OCI-LY3 (cell line): ENCODE measurements around the gene IL9.

Source experiments
- H2AFZ ChIP-seq: fragments of 200-600, 300-600 bp; shearing (Covaris generic); 2 replicates; pipeline ENCODE4 v1.6.0; 2014; ENCODE audit warnings: antibody characterized with exemption, low read depth, low read length
- H3K27ac ChIP-seq: fragments of 200-600, 300-600 bp; sonication (generic); 2 replicates; pipeline ENCODE4 v1.5.1; 2014; ENCODE audit warnings: mild to moderate bottlenecking, low read length, moderate library complexity, mixed read lengths
- H3K27me3 ChIP-seq: fragments of 200-600, 300-600 bp; sonication (generic); 2 replicates; pipeline ENCODE4 v1.6.1; 2014; ENCODE audit warnings: low read depth, low read length, mixed read lengths
- H3K36me3 ChIP-seq: fragments of 200-600, 300-600 bp; sonication (generic); replicated peaks from 2 replicates; pipeline ENCODE3; 2014; ENCODE audit warnings: low read depth, low read length, mixed read lengths
- H3K4me1 ChIP-seq: fragments of 300-600, 200-600 bp; sonication (generic); 2 replicates; pipeline ENCODE4 v1.6.1; 2014; ENCODE audit warnings: low read length, mixed read lengths
- H3K4me2 ChIP-seq: fragments of 200-600, 300-600 bp; sonication (generic); 2 replicates; pipeline ENCODE4 v1.6.1; 2014; ENCODE audit warnings: low read length, mixed read lengths
- H3K4me3 ChIP-seq: fragments of 300-600, 200-600 bp; sonication (generic); 2 replicates; pipeline ENCODE4 v1.5.1; 2014; ENCODE audit warnings: antibody characterized with exemption, mild to moderate bottlenecking, low read length, moderate library complexity
- H3K79me2 ChIP-seq: fragments of 300-600, 200-600 bp; shearing (Covaris generic); 2 replicates; pipeline ENCODE4 v1.6.1; 2014; ENCODE audit warnings: mild to moderate bottlenecking, low read length, mixed read lengths
- H3K9ac ChIP-seq: fragments of 300-600, 200-600 bp; shearing (Covaris generic); 2 replicates; pipeline ENCODE4 v1.6.0; 2014; ENCODE audit warnings: mild to moderate bottlenecking, low read length, moderate library complexity
- H3K9me3 ChIP-seq: fragments of 200-600, 300-600 bp; shearing (Covaris generic); 2 replicates; pipeline ENCODE4 v1.6.1; 2014; ENCODE audit warnings: low read length, mixed read lengths; ENCODE audit not compliant: insufficient read depth
- H4K20me1 ChIP-seq: fragments of 200-600, 300-600 bp; sonication (generic); 2 replicates; pipeline ENCODE4 v1.6.1; 2016; ENCODE audit warnings: low read length, mixed read lengths; ENCODE audit not compliant: insufficient read depth
- EZH2phosphoT487 ChIP-seq: fragments of 200-600 bp; shearing (Covaris generic); IDR thresholded peaks from 2 replicates; pipeline ENCODE4 v1.6.1; 2018; ENCODE audit warnings: antibody characterized with exemption, mixed run types, low read depth
- TF ChIP-seq, protein P1 (sequence below): fragments of 200-600, 300-600 bp; sonication (generic); IDR thresholded peaks from 2 replicates; pipeline ENCODE4 v1.5.1; 2014; ENCODE audit warnings: antibody characterized with exemption, low read length, low read depth

The IL9 gene

DNA sequence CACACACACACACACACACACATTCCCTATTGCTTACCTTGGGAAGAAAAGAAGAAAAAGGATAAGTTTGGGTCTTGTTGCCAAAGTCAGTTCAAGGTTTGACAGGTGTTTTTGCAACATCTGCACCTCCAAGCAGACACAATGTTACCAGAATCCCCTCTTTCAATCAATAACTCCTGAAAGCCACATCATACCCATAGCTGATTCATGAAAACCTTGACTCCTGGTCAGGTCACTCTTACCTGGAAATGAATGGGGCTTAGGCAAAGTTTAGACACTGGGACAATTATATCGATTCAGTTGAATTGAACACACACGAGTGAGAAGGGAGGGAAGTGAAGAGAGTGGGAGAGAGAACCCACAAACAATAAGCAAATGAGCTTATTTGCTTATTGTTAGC lies 27.0 kb downstream of the IL9 start:
- Histone ChIP-seq H3K36me3 (no peaks in the 10 kb centered on the region), H3K27ac (no peak overlapping the region), H3K4me3 (no peak overlapping the region), H3K4me1 (no peaks in the 10 kb centered on the region), H3K9me3 (no peaks in the 10 kb centered on the region), H4K20me1 (no peaks in the 10 kb centered on the region), H3K4me2 (no peak overlapping the region), H3K27me3 (0 out of 2 replicates have a peak, but pooled peaks cover 5% of the 10 kb centered on the region), H2AFZ (no peak overlapping the region), H3K9ac (no peak overlapping the region), H3K79me2 (no peaks in the 10 kb centered on the region)
- TF ChIP-seq, protein P1, sequence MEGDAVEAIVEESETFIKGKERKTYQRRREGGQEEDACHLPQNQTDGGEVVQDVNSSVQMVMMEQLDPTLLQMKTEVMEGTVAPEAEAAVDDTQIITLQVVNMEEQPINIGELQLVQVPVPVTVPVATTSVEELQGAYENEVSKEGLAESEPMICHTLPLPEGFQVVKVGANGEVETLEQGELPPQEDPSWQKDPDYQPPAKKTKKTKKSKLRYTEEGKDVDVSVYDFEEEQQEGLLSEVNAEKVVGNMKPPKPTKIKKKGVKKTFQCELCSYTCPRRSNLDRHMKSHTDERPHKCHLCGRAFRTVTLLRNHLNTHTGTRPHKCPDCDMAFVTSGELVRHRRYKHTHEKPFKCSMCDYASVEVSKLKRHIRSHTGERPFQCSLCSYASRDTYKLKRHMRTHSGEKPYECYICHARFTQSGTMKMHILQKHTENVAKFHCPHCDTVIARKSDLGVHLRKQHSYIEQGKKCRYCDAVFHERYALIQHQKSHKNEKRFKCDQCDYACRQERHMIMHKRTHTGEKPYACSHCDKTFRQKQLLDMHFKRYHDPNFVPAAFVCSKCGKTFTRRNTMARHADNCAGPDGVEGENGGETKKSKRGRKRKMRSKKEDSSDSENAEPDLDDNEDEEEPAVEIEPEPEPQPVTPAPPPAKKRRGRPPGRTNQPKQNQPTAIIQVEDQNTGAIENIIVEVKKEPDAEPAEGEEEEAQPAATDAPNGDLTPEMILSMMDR: no peak
- TF ChIP-seq EZH2phosphoT487: no peak

DNA sequence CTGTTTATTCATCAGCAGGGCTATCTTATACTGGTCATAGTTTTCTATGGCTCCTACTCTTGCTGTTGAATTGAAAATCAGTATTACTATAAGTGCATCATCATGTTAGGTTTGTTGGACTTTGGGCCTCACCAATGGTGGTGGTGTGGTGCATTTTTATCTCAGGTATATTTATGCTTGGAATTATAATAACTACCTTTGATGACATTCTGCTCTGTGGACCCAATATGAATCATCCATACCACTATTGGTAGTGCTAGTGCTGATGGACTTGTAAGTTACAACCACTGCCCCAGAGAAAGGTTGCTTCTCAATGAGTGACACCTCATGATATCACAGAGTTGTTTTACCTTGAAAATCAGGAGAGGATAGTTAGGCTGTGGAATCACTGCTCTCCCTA lies 28.0 kb downstream of the IL9 start:
- Histone ChIP-seq H3K79me2 (no peaks in the 10 kb centered on the region), H3K36me3 (no peaks in the 10 kb centered on the region), H4K20me1 (no peaks in the 10 kb centered on the region), H3K4me2 (no peak overlapping the region), H3K4me3 (no peak overlapping the region), H2AFZ (no peak overlapping the region), H3K27me3 (0 out of 2 replicates have a peak, but pooled peaks cover 5% of the 10 kb centered on the region), H3K27ac (no peak overlapping the region), H3K9ac (no peak overlapping the region), H3K9me3 (no peaks in the 10 kb centered on the region), H3K4me1 (no peaks in the 10 kb centered on the region)
- TF ChIP-seq, protein P1: no peak
- TF ChIP-seq EZH2phosphoT487: no peak

DNA sequence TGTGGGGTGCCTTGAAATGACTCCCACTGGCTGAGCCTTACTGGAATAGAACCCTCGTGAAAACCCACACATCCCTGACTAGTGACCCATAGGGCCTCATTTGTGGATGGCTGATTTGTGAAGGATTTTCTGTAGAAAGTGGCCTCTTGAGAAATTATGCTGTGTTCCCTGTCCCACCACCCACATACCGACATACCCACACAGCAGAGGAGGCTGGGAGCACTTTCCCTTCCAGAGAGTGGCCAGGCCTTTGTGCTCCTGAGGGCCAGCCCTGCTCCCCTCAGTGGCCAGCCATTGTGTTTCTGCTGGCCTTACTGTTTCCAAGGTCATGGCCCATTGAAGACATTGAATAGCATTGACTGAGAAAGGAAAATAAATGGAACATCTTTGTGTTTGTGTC lies 29.6 kb downstream of the IL9 start:
- no peak overlapping the region for H2AFZ ChIP-seq
- H3K4me3 ChIP-seq: no peak overlapping the region
- H3K9me3 ChIP-seq: no peaks in the 10 kb centered on the region
- no peaks in the 10 kb centered on the region for H4K20me1 ChIP-seq
- H3K4me2 ChIP-seq: no peak overlapping the region
- H3K4me1 ChIP-seq: no peaks in the 10 kb centered on the region
- H3K36me3 ChIP-seq: no peaks in the 10 kb centered on the region
- H3K27me3 ChIP-seq: 0 out of 2 replicates have a peak, but pooled peaks cover 5% of the 10 kb centered on the region
- TF ChIP-seq, protein P1: no peak
- no peak for TF ChIP-seq EZH2phosphoT487
- no peaks in the 10 kb centered on the region for H3K79me2 ChIP-seq
- H3K9ac ChIP-seq: no peak overlapping the region
- H3K27ac ChIP-seq: no peak overlapping the region

DNA sequence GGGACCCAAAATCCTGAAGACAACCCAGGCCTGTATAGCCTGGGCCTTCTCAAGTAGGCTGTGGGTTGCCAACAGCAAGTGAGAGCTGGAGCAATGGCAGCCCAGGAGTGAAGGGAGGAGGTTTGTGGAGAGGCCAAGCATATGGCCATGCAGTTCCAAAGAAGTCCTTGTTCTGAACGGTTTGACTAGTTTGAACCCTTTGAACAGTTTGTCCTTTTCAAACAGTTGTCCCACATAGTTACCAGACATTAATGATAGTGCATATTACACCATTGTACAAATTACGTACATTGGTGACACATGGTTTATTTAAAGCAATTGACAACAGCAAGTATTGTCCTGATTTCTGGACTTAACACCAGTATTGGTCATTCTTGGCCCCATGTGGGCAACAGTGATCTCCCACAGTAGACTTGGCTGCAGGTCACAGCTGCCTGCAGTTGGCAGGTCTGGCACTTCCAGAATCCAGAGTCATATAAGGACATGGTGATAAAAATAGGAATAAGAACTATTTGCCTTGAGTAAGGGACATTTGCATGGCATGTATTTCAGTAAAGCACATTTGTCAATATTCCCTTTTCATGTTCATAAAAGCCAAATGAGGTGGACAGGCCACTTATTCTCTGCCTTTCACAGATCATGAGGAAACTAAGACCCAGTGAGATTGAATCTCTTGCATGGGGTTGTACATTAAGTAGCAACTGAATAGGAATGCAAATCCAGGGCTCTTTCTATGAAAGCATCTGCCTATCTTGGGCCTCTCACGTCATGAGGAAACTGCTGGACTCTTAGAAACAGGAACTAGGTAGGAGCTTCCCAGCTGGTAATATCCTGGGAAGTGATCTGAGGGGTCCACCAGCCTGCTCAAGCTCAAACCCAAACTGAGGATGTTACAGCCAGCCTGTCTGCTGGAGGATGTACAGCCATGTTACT lies 30.9 kb downstream of the IL9 start:
- TF ChIP-seq, protein P1: no peak
- TF ChIP-seq EZH2phosphoT487: no peak
- no peaks in the 10 kb centered on the region for H3K79me2 ChIP-seq
- 0 out of 2 replicates have a peak, but pooled peaks cover 5% of the 10 kb centered on the region for H3K27me3 ChIP-seq
- no peaks in the 10 kb centered on the region for H3K36me3 ChIP-seq
- no peak overlapping the region for H3K9ac ChIP-seq
- H2AFZ ChIP-seq: no peak overlapping the region
- no peak overlapping the region for H3K27ac ChIP-seq
- no peaks in the 10 kb centered on the region for H4K20me1 ChIP-seq
- H3K4me1 ChIP-seq: no peaks in the 10 kb centered on the region
- H3K9me3 ChIP-seq: no peaks in the 10 kb centered on the region
- H3K4me3 ChIP-seq: no peak overlapping the region
- no peak overlapping the region for H3K4me2 ChIP-seq
